MCF 10A (cell line): Measurements from ENCODE around the gene ALKBH6. TPM values are rescaled to one million over a fixed set of nuclear protein-coding genes. Genes with fewer than 3 reads are reported as not detected.

Experiments
- BruUV-seq: library from RNA; stranded (reverse); fragments of 400-500 nt; replicated peaks from 2 replicates; lab custom pipeline; 2021; lab: Mats Ljungman, UMichigan
- CTCF ChIA-PET: fragments of 300-600 bp; sonication (Branson Sonifier 250); formaldehyde crosslinking; extraction: SDS; loops from one replicate; lab custom pipeline; 2021; ENCODE audit warnings: antibody characterized with exemption, inconsistent platforms; lab: Yijun Ruan, JAX
- POLR2A ChIA-PET: fragments of 300-600, 350-650 bp; sonication (Branson Sonifier 250); formaldehyde crosslinking; extraction: SDS; loops from one replicate; lab custom pipeline; 2020; ENCODE audit warnings: antibody characterized with exemption, inconsistent platforms; lab: Yijun Ruan, JAX
- DNase-seq: peaks from one replicate; pipeline ENCODE4 v3.0.0-alpha.2; 2018; ENCODE audit not compliant: unreplicated experiment
- H3K27ac Mint-ChIP-seq: one replicate; pipeline ENCODE4 v1.8.0; 2022; ENCODE audit warnings: mild to moderate bottlenecking, low read depth, mixed read lengths; ENCODE audit not compliant: unreplicated experiment
- H3K27me3 Mint-ChIP-seq: one replicate; pipeline ENCODE4 v1.8.0; 2022; ENCODE audit warnings: mixed read lengths; ENCODE audit not compliant: insufficient read depth, unreplicated experiment
- H3K36me3 Mint-ChIP-seq: one replicate; pipeline ENCODE4 v1.8.0; 2022; ENCODE audit warnings: mild to moderate bottlenecking, moderate library complexity, mixed read lengths; ENCODE audit not compliant: insufficient read depth, unreplicated experiment
- H3K4me1 Mint-ChIP-seq: one replicate; pipeline ENCODE4 v1.8.0; 2022; ENCODE audit warnings: mixed read lengths; ENCODE audit not compliant: insufficient read depth, unreplicated experiment
- H3K4me3 Mint-ChIP-seq: one replicate; pipeline ENCODE4 v1.8.0; 2022; ENCODE audit warnings: mild to moderate bottlenecking, moderate library complexity, mixed read lengths; ENCODE audit not compliant: unreplicated experiment
- H3K9me3 Mint-ChIP-seq: one replicate; pipeline ENCODE4 v1.8.0; 2022; ENCODE audit warnings: mixed read lengths; ENCODE audit not compliant: unreplicated experiment
- intact Hi-C: fragments of 100-400 bp; cut with micrococcal nuclease; formaldehyde crosslinking; loops from 2 replicates; pipeline ENCODE4 v1.14.1; 2022
- total RNA-seq: library from RNA; stranded (reverse); gene quantifications from 2 replicates; pipeline ENCODE4 v1.2.3, GENCODE V29; 2022
- TF ChIP-seq, protein P1 (sequence below): fragments of 200-600 bp; IDR thresholded peaks from one replicate; pipeline ENCODE4 v1.8.0; 2022; ENCODE audit warnings: antibody characterized with exemption, mild to moderate bottlenecking; ENCODE audit not compliant: unreplicated experiment

ALKBH6 gene
- total RNA-seq, 1 experiment from 2014 or later = 16.5 TPM

DNA sequence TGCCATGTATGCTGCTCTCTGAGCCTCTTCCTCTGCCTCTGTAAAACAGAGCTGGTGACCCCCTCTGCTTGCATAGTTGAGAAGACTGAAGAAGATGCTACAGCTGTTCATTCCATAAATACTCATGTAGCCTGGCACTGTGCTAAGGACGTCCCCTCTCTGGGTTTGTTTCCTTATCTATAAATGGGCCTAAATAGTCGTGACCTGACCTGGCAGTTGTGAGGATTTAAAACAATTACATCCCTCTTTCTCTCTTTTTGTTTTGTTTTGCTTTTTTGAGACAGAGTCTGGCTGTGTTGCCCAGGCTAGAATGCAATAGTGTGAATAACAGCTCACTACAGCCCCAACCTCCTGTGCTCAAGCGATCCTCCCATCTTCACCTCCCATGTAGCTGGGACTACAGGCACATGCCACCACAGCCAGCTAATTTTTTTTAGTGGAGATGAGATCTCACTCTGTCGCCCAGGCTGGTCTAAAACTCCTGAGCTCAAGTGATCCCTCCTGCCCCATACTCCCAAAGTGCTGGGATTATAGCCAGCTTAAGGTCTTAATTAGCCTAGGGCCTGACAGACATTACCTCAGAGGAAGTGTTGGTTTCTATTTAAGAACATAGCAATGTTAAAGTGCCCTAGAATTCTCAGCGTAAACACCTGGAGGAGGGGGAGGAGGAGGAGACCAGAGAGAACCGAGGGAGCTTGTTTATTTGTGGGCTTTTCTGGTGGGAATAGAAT is 45.3 kb upstream of the ALKBH6 start:
- Mint-ChIP-seq H3K27me3 (no peaks in the 10 kb centered on the region), H3K9me3 (no peaks in the 10 kb centered on the region), H3K4me3 (no peak overlapping the region), H3K36me3 (no peaks in the 10 kb centered on the region), H3K4me1 (peaks cover 4% of the 10 kb centered on the region), H3K27ac (no peak overlapping the region)
- TF ChIP-seq, protein P1, sequence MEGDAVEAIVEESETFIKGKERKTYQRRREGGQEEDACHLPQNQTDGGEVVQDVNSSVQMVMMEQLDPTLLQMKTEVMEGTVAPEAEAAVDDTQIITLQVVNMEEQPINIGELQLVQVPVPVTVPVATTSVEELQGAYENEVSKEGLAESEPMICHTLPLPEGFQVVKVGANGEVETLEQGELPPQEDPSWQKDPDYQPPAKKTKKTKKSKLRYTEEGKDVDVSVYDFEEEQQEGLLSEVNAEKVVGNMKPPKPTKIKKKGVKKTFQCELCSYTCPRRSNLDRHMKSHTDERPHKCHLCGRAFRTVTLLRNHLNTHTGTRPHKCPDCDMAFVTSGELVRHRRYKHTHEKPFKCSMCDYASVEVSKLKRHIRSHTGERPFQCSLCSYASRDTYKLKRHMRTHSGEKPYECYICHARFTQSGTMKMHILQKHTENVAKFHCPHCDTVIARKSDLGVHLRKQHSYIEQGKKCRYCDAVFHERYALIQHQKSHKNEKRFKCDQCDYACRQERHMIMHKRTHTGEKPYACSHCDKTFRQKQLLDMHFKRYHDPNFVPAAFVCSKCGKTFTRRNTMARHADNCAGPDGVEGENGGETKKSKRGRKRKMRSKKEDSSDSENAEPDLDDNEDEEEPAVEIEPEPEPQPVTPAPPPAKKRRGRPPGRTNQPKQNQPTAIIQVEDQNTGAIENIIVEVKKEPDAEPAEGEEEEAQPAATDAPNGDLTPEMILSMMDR = no peak
- no peak for DNase-seq
- ChIA-PET POLR2A (interaction anchor here (0.7 to 0.9 kb wide), 2 partner anchors 56 to 1337 kb away, joined by 3 read pairs; partner anchors contain the start of genes POLR2I and TBCB), CTCF (interaction anchor here (0.6 to 1.5 kb wide), 11 partner anchors 8 to 1729 kb away, joined by 3 to 8 read pairs (median 3); no protein-coding TSS in a partner anchor)
- intact Hi-C loops = no loop called here
- no TSS peak for BruUV-seq

DNA sequence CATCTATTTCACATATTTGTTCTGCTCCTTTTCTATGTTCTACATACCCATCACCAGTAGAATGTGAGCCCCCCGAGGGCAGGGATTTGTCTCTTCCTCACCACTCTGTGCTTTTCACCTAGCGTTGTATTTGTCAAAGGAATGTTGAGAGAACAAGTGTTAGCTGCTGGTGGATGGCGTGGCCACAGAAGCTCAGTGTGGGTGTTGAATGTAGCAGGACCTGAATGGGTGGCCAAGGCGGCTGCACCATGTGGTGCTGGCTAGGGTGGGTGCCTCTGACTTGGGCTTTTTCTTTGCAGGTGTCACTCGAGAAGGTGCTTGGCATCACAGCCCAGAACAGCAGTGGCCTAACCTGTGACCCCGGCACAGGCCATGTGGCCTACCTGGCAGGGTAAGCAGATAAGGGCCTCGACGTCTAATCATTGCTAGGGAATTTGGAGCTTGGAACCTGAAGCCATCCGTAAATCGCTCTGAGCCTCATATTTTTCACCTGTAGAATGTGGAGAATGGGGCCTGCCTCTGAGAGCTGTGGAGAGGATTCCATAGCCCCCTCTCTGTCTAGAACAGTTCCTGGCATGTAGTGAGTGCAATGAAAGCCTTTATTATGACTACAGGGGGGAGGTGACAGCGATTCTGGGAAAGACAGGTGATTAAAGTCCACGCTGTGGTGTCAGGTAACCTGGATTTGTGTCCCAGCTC is 44.6 kb upstream of the ALKBH6 start:
- Mint-ChIP-seq H3K36me3 (no peaks in the 10 kb centered on the region), H3K4me1 (peaks cover 4% of the 10 kb centered on the region), H3K27me3 (no peaks in the 10 kb centered on the region), H3K9me3 (no peaks in the 10 kb centered on the region), H3K4me3 (no peak overlapping the region), H3K27ac (no peak overlapping the region)
- POLR2A ChIA-PET = interaction anchor here (0.9 kb wide), 1 partner anchor 56 kb away, joined by 3 read pairs; the partner anchor contains the start of genes POLR2I and TBCB
- intact Hi-C loops = no loop called here
- DNase-seq = no peak
- BruUV-seq = no TSS peak
- TF ChIP-seq, protein P1 = no peak
- CTCF ChIA-PET = interaction anchor here (0.5 to 1.5 kb wide), 7 partner anchors 9 to 126 kb away, joined by 3 to 8 read pairs (median 3); no protein-coding TSS in a partner anchor

DNA sequence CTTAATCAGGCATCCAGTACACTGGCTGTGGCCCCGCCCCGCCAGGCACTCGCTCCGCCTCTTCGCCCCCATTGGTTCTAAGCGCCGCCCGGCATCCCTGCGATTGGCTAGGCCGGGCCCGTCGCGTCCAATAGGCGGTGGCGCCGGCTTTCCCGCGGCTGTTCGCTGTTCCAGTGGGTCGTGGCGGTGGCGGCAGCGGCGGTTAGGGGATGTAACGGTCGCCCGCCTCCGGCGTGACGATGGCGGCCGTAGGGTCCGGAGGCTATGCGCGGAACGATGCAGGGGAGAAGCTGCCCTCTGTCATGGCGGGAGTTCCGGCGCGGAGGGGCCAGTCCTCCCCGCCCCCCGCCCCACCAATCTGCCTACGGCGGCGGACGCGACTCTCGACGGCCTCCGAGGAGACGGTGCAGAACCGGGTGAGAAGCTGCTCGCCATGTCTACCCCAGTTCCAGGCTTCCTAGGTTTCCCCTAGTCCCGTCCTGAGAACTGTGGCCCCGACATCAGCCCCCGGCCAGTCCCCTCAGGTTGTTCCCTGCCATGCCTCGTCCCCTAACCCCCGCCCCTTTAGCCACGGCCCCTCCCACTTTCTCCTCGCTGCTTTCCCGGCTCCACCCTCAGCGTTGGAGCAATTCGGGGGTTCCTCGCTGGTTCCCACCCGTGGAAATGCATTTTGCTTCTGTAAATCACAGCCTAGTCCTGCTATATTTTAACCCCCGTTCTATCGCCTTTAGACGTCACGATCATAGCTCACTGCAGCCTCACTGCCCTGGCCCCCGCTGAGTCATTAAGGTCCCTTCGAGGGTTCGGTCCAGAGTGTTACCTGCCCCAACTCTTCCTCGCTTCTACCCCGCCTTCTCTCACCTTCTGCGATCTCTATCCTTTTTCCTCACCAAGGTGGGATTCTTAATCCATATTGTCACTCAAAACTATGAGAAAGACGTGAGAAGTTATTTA is 41.0 kb upstream of the ALKBH6 start, which contains the start of gene WDR62:
Gene WDR62 (plus strand): TSS at position 165 of the 954 bp plus-strand sequence. CDS start 75 bp downstream, at position 240.
- ChIA-PET POLR2A (interaction anchor here (0.6 to 2.3 kb wide), 14 partner anchors 11 to 586 kb away, joined by 3 to 23 read pairs (median 7); partner anchors contain the start of genes ALKBH6, CAPNS1, POLR2I and SYNE4), CTCF (interaction anchor here (0.5 to 1.5 kb wide), 9 partner anchors 11 to 124 kb away, joined by 3 to 6 read pairs (median 3); no protein-coding TSS in a partner anchor)
- Mint-ChIP-seq H3K4me3 (peak within 1 kb of the TSS; percentile 86), H3K27me3 (no peaks in the 10 kb centered on the region), H3K36me3 (no peaks in the 10 kb centered on the region), H3K9me3 (no peaks in the 10 kb centered on the region), H3K27ac (peak within 1 kb of the TSS; percentile 73), H3K4me1 (peaks cover 4% of the 10 kb centered on the region)
- peak; percentile 96 for DNase-seq
- intact Hi-C loops = loop anchor here (1.0 kb wide), 3 partner anchors 41 to 60 kb away; partner anchors contain the start of genes ALKBH6 and SDHAF1
- no TSS peak for BruUV-seq
- TF ChIP-seq, protein P1 = no peak
